Mucosa of descending colon (tissue), 3 donors: ENCODE data around the gene ACHE. TPM values are rescaled to one million over a fixed set of nuclear protein-coding genes. Genes with fewer than 3 reads are reported as not detected.
"Not testable (repeated sequence)": the region's sequence is repeated elsewhere in the genome, so short reads cannot be mapped to it uniquely, and the experiment has no call there.

Experiments
- ATAC-seq: fragments of 200-7000 bp; cut with Tn5 transposase; one replicate; pipeline ENCODE4 v1.9.1; 2020; ENCODE audit warnings: mild to moderate bottlenecking, moderate library complexity
- DNase-seq, 3 donors: peaks; one replicate each; pipeline ENCODE4 v3.0.0-alpha.2; 2020
- H3K36me3 ChIP-seq: fragments of 200-600 bp; one replicate; pipeline ENCODE4 v1.8.0; 2021; ENCODE audit warnings: low read depth, mild to moderate bottlenecking
- H3K4me1 ChIP-seq: fragments of 200-600 bp; one replicate; pipeline ENCODE4 v1.8.0; 2021; ENCODE audit warnings: low read depth, mild to moderate bottlenecking
- H3K4me3 ChIP-seq: fragments of 200-600 bp; one replicate; pipeline ENCODE4 v1.8.0; 2021; ENCODE audit warnings: mild to moderate bottlenecking
- H3K9me3 ChIP-seq: fragments of 200-600 bp; one replicate; pipeline ENCODE4 v1.8.0; 2021; ENCODE audit warnings: mild to moderate bottlenecking
- CTCF ChIP-seq: fragments of 200-600 bp; IDR thresholded peaks from one replicate; pipeline ENCODE4 v1.8.0; 2022; ENCODE audit warnings: antibody characterized with exemption, mild to moderate bottlenecking
- intact Hi-C, 2 donors: fragments of 100-400 bp; cut with DNase I in 1 of 2; cut with micrococcal nuclease in 1 of 2; formaldehyde crosslinking; loops; one replicate each; pipeline versions ENCODE4 v1.11.0 to v1.11.1; 2022; cut with DNase I, micrococcal nuclease
- total RNA-seq, 3 donors: library from RNA; stranded (reverse); fragmentation: NEBNext Ultra II Directional in 2 of 3; extraction: Animal tissue kit (Norgen Biotek cat#: 25700) in 2 of 3; gene quantifications; one replicate each; pipeline versions ENCODE4 v1.2.1 to v1.2.4, GENCODE V29; 2021 to 2023
- donor health status: DM: no; HTN: no; CAD: no; lungs with moderate emphysema.
- donor health status: DM: no; HTN: no; CAD: no.
- donor health status: DM: no; HTN: yes; CAD: no.

The ACHE gene
- total RNA-seq, 3 donors from 2014 or later = 16.2 to 41.4 (median 20.9) TPM

DNA sequence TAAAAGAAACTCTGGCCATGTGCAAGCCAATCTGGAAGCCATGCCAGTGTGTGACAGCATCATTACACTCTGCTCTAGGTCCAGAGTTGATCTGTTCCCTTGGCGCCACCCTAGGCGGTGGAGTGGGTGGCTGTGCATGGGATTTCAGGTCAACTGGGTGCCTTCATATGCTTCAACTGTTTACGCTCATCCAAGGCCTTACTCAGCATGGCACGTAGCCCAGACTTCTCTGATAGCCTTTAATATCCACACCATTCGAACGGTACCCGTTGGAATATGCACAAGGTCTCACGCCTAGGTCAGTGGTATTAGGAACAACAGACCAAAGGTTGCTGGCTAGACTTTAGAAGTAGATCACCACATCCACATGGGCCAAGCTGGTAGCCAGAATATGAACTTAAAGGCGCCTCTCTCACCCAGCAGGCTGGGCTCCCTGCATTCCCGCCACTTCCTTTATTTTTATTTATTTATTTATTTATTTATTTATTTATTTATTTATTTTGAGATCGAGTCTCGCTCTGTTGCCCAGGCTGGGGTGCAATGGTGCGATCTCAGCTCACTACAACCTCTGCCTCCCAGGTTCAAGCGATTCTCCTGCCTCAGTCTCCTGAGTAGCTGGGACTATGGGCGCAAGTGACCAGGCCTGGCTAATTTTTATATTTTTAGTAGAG lies 18.7 kb upstream of the ACHE start:
- Histone ChIP-seq H3K4me3 (no peak overlapping the region), H3K4me1 (peaks cover 17% of the 10 kb centered on the region), H3K9me3 (no peaks in the 10 kb centered on the region), H3K36me3 (no peaks in the 10 kb centered on the region)
- DNase-seq (no peak), ATAC-seq (peak; percentile 27)
- no peak for TF ChIP-seq CTCF
- intact Hi-C loops = no loop called here

DNA sequence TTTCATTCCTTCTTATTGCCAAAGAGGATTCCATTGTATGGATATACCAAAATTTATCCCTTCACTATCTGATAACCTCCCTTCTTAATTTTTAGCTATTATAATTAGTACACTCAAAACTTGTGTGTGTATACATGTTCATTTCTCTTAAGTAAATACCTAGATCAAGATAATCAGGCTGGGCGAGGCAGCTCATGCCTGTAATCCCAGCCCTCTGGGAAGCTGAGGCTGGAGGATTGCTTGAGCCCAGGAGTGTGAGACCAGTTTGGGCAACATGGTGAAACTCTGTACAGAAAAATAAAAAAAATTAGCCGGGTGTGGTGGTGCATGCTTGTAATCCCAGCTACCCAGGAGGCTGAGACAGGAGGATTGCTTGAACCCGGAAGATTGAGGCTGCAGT lies 15.8 kb upstream of the ACHE start:
- peaks cover 16% of the 10 kb centered on the region for H3K4me1 ChIP-seq
- DNase-seq (no peak), ATAC-seq (peak; percentile 51)
- H3K36me3 ChIP-seq = no peaks in the 10 kb centered on the region
- no peak overlapping the region for H3K4me3 ChIP-seq
- no peaks in the 10 kb centered on the region for H3K9me3 ChIP-seq
- TF ChIP-seq CTCF = no peak
- intact Hi-C loops = no loop called here

DNA sequence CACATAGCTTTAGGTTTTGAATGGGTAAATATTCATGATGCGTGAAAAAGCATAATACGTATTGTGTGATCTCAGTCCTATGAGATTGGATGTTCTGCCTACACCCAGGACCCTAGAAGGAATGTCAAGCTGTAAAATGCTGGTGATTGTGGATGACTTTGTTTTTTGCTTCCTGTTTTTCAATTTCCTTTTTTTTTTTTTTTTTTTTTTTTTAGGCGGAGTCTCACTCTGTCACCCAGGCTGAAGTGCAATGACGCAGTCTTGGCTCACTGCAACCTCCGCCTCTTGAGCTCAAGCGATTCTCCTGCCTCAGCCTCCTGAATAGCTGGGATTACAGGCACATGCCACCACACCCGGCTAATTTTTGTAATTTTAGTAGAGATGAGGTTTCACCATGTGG lies 14.8 kb upstream of the ACHE start:
- H3K36me3 ChIP-seq, H3K9me3 ChIP-seq, intact Hi-C loops, H3K4me3 ChIP-seq: not testable (repeated sequence)
- peaks cover 12% of the 10 kb centered on the region for H3K4me1 ChIP-seq
- peak; percentile 81 for ATAC-seq
- DNase-seq = peak; percentile 57 to 68 (median 65)

GRCh38 chr7:100908512-100908911 lies 12.8 kb upstream of the ACHE start:
- DNase-seq (no peak), ATAC-seq (no peak)
- no peak overlapping the region for H3K4me3 ChIP-seq
- peaks cover 12% of the 10 kb centered on the region for H3K4me1 ChIP-seq
- H3K9me3 ChIP-seq = no peaks in the 10 kb centered on the region
- TF ChIP-seq CTCF = no peak
- intact Hi-C loops = no loop called here
- H3K36me3 ChIP-seq = no peaks in the 10 kb centered on the region

DNA sequence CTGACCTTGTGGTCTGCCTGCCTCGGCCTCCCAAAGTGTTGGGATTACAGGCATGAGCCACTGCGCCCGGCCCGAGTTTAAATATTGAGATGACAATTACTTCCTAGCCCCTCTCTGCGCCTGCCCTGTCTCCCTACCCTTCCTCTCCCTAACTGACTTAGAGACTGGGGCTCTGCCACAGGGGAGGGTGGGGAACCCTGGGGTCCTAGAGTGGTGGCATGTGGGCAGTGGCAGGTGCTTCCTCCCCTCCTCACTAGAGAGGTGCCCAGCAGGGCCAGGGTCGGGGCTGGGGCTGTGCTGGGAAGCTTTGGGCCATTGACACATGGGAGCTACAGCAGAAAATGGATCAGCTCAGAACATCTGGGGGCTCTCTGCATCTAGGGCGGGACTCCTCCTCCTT lies 7.0 kb upstream of the ACHE start:
- peaks cover 12% of the 10 kb centered on the region for H3K4me1 ChIP-seq
- ATAC-seq (no peak), DNase-seq (no peak)
- no peaks in the 10 kb centered on the region for H3K9me3 ChIP-seq
- intact Hi-C loops = no loop called here
- no peak overlapping the region for H3K4me3 ChIP-seq
- TF ChIP-seq CTCF = no peak
- H3K36me3 ChIP-seq = peaks cover 4% of the 10 kb centered on the region

DNA sequence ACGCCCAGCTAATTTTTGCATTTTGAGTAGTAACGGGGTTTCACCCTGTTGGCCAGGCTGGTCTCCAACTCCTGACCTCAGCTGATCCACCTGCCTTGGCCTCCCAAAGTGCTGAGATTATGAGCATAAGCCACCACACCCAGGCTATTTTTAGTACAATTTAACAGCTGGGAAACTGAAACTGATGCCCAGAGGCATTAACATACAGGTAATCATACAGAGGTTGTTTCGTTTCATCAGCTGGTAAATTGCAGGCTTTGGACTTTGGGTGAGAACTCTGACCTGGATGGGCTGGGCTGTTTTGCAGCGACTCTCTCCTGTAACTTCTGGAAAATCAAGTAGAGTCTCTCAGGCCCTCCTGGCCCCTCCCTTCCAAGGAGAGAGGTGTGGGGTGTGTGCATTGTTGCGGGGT lies 6.2 kb upstream of the ACHE start:
- intact Hi-C loops = no loop called here
- H3K4me1 ChIP-seq = peaks cover 17% of the 10 kb centered on the region
- no peak for TF ChIP-seq CTCF
- no peak overlapping the region for H3K4me3 ChIP-seq
- ATAC-seq (peak; percentile 84), DNase-seq (peak; percentile 63 to 84 (median 66))
- H3K9me3 ChIP-seq = no peaks in the 10 kb centered on the region
- peaks cover 4% of the 10 kb centered on the region for H3K36me3 ChIP-seq
